GM21528 (cell line): ENCODE results near the gene SGK1.

Experiments used
- ATAC-seq: cut with Tn5 transposase; IDR thresholded peaks from one replicate; pipeline ENCODE4 v1.9.1; 2021; ENCODE audit warnings: mild to moderate bottlenecking, moderate library complexity; ENCODE audit not compliant: unreplicated experiment, low FRiP score

SGK1 gene

GRCh38 chr6:134174672-134175531 lies 143.0 kb downstream of the SGK1 start:
- peak; percentile 79 for ATAC-seq

GRCh38 chr6:134173936-134174671 lies 143.8 kb downstream of the SGK1 start:
- ATAC-seq: peak; percentile 30

- ATAC-seq: no peak
These were observed 144.6 kb downstream of the SGK1 start for GRCh38 chr6:134173366-134173725.

GRCh38 chr6:134172706-134173365 lies 145.1 kb downstream of the SGK1 start:
- ATAC-seq: no peak

- no peak for ATAC-seq
These were observed 145.7 kb downstream of the SGK1 start for GRCh38 chr6:134172020-134172705.

- no peak for ATAC-seq
These were observed 146.4 kb downstream of the SGK1 start for GRCh38 chr6:134171517-134171916.

- ATAC-seq: no peak
These were observed 147.1 kb downstream of the SGK1 start for GRCh38 chr6:134170844-134171243.

- ATAC-seq: no peak
These were observed 147.9 kb downstream of the SGK1 start for GRCh38 chr6:134169871-134170486.

- no peak for ATAC-seq
These were observed 149.2 kb downstream of the SGK1 start for GRCh38 chr6:134168590-134169208.

GRCh38 chr6:134166511-134167261 lies 151.2 kb downstream of the SGK1 start:
- no peak for ATAC-seq

GRCh38 chr6:134165561-134166201 lies 152.2 kb downstream of the SGK1 start:
- no peak for ATAC-seq

- no peak for ATAC-seq
These were observed 153.6 kb downstream of the SGK1 start for GRCh38 chr6:134164300-134164699.

GRCh38 chr6:134162932-134163331 lies 155.0 kb downstream of the SGK1 start:
- no peak for ATAC-seq

GRCh38 chr6:134161041-134161440 lies 156.9 kb downstream of the SGK1 start:
- ATAC-seq: no peak

GRCh38 chr6:134152767-134153485 lies 165.0 kb downstream of the SGK1 start:
- ATAC-seq: no peak

- no peak for ATAC-seq
These were observed 169.3 kb downstream of the SGK1 start for GRCh38 chr6:134148566-134148965.

- no peak for ATAC-seq
These were observed 170.8 kb downstream of the SGK1 start for GRCh38 chr6:134147034-134147533.
